Fibroblast of skin of back (primary cell): ENCODE results near the gene EHHADH.

Source experiments
- DNase-seq: peaks from one replicate; pipeline ENCODE4 v3.0.0-alpha.2; 2013

EHHADH gene

DNA sequence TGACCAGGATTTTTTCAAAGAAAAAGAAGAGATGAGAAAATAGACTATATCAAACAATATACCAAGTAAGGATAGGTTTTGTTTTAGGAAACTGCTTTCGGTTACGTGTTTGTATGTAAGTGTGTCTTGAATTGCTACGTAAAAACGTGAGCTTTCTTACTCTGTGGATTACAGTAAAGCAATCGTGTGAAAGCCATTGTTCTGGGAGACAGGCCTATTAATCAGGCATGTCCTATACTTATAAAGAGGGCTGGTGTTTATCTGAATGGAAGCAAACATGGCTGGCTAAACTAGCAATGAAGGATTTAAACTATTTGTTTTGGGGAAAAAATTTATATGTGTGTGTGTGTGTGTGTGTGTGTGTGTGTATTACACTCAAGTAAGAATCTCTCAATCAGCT, 2.6 kb downstream of the EHHADH start:
- no peak for DNase-seq

DNA sequence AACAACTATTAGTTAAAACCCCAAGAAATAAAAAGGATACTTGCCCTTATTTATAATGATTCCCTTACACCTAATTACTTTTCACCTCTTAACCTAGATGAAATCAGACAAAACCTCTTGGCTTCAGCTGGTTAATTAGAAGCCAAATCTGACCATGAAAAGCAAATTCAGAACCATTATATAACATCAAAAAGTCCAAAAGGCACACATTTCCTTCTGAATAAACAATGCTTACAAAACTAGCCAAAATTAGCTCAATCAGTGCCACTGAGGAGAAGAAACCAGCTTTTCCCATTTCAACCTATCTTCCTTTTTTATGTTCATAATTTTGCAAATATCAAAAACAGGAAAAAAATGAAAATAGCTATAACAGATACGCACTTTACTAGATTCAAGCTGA, 3.2 kb downstream of the EHHADH start:
- DNase-seq, result no peak

DNA sequence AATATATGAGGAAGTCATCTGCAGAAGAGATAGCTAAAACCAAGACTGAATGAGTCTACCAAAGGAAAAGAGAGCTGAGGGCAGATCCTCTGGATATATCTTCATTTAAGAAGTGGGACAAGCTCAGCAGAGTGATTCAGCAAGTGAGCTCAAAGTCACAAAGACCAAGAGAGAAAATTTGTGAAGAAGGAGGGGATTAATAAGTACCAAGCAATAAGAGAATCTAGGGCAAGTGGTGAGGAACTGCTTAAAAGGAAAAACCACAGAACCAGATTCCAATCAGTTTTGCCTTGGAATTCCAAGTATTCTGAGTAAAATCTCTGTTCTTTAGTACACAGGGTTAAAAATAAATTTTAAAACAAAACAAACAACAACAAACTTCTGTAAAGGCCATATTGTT, 3.6 kb downstream of the EHHADH start:
- peak; percentile 26 for DNase-seq

- DNase-seq, result no peak
Measured at GRCh38 chr3:185242642-185243041, 11.2 kb downstream of the EHHADH start.

DNA sequence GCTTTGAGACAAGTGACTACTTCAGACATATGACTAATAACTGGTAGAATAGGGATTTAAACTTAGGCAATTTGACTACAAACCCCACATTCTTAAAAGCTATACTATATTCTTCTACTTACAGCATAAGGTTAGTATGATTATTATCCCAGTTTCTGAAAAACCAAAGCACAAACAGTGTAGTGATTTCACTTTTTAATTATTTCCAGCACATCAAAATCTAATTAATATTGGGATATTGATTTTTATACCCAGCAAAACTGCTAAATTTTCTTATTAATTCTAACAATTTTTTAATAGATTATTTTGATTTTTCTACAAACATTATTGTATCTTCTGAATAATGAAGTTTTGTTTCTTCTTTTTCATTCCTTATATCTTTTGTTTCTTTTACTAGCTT, 16.9 kb downstream of the EHHADH start:
- DNase-seq, result no peak

GRCh38 chr3:185233328-185233727, 20.5 kb downstream of the EHHADH start:
- no peak for DNase-seq

DNA sequence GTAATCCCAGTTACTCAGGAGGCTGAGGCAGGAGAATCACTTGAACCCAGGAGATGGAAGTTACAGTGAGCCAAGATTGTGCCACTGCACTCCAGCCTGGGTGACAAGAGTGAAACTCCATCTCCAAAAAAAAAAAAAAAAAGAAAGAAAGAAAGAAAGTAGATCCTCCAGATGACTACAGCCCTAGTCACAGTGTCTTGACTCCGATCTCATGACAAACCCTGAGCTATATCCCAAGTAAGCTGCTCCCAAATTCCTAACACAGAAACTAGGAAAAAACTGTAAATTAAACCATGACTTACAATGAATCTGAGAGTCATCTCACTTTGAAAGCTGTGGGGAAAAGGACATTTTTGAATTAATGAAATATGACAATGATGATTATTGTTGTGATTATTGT, 27.3 kb downstream of the EHHADH start:
- DNase-seq, result peak; percentile 16

DNA sequence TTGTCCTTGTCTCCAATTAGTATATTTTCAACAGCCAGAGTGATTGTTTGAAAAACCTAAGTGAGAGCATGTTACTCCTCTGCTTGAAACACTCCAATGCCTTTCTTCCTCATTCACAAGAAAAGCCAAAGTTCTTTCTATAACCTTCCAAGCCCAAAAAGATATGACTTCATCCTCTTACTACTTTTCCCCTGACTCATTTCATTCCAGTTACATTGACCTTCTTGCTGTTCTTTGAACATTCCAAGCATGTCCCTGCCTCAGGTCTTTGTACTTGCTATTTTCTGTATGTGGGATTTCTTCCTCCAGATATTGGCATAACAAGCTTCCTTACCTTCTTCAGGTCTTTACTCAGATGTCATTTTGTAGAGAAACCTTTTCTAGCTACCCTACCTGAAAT, 28.3 kb downstream of the EHHADH start:
- DNase-seq, result peak; percentile 81

DNA sequence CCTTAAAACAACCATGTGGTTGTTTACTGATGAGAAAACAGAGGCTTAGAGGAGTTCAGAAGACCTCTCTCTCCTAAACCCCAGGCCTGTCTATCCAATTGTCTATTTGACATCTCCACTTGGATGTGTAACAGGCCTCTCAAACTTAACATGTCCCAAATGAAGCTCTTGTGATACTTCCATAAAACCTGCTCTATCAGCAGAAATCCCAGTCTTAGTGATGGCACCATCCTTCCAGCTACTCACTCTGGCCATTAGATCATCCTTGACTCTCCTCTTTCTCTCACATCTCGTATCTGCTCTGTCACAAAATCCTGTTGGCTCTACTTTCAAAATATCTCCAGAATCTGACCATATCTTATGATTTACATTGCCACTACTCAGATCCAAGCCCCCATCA, 28.8 kb downstream of the EHHADH start:
- no peak for DNase-seq

DNA sequence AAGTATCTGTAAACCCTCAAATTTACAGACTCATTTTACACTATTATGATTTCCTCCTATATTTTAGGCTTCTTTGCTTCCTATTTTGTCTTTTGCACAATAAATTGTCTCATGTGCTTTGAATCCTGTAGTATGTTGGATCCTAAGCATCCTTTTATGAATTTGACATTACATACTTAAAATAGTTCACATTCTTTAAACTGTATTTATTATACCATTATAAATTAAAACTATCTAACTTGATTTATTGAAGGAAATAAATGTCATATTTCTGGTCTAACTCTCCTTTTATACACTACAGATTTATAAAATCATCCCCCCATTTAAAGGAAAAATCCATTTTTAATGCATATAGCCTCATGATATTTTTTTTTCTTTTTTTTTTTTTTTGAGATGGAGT, 32.6 kb downstream of the EHHADH start:
- no peak for DNase-seq

- peak; percentile 66 for DNase-seq
Measured at GRCh38 chr3:185216607-185216958, 37.3 kb downstream of the EHHADH start.

- peak; percentile 27 for DNase-seq
Measured at GRCh38 chr3:185215873-185216606, 37.8 kb downstream of the EHHADH start.

DNA sequence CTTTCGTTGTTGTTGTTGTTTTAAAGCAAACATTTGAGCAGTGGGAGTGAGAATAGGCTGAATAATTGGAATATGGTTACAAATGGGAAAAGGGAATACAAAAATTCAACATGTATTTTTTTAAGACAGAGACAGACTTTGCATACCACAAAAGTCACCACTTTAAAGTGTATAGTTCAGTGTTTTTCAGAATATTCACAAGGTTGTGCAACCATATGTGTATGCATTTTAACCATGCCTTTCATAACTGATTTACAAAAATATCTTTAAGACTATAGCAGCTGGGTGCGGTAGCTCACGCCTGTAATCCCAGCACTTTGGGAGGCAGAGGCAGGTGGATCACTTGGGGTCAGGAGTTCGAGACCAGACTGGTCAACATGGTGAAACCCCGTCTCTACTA, 41.3 kb downstream of the EHHADH start:
- no peak for DNase-seq

GRCh38 chr3:185212086-185212485, 41.8 kb downstream of the EHHADH start:
- DNase-seq, result no peak

DNA sequence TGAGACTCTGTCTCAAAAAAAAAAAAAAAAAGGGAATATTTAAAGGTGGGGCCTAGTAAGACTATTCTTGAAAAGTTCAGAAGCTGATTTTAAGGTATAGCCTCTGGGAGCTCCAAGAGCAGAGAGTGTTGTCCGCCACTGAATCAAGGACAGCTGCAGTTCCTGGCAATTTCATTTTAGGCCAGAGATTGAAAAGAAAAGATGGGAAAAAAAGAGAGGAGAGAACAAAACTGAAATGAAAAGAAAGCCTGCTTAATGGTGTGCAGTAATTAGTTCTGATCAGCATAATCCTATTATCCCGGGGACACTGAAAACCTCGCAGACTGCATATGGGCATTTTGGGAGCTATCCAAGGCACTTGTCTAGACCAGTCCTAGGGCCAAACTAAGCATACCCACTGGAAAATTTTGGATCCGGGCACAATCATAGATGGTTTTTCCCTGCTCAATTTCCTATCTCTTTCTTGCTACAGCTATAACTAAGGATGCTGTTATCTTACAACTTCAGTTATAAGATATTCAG, 43.2 kb downstream of the EHHADH start:
- no peak for DNase-seq

DNA sequence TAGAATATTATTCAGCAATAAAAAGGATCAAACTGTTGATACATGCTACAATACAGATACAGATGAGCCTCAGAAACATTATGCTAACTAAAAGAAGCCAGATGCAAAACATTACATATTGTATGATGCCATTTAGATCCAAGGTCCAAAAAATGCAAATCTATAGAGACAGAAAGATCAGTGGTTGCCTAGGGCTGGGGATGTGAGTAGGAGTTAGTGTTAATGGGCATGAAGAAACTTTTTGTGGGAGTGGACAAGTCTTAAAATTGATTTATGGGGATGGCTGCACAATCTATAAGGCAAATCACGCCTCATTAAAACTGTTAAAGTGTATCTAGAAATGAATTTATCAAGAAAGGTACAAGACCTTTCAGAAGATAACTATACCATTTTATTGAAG, 45.0 kb downstream of the EHHADH start:
- no peak for DNase-seq

DNA sequence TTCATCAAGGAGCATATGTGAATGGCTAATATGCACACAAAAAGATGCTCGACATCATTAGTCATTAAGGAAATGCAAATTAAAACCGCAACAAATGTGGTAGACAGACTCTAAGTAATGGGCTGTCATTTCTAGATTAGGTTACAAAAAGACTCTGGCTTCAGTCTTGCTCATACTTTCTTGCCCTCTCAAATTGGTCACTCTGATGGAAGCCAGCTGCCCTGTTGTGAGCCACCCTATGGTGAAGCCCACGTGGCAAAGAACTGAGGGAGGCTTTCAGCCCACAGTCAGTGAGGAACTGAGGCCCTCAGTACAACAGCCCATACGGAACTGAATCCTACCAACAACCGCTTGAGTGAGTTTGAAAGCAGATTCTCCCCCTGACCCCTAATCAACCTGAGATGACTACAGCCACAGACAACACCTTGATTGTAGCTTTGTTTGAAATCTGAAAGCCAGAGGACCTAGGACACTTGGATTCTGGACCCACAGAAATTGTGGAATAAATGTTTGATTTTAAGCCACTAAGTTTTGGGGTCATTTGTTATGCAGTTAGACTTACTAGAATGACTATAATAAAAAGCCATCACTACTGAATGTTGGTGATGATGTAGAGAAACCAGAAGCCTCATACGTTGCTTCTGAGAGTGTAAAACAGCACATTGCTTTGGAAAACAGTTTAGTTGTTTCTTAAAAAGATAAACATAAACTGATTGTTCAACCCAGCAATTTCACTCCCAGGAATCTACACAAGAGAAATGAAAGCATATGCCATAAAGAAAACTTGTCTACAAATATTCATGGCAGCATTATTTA, 45.7 kb downstream of the EHHADH start:
- DNase-seq, result peak; percentile 19

- DNase-seq, result no peak
Measured at GRCh38 chr3:185207481-185207880, 46.4 kb downstream of the EHHADH start.

GRCh38 chr3:185205865-185206264, 48.0 kb downstream of the EHHADH start:
- no peak for DNase-seq

DNA sequence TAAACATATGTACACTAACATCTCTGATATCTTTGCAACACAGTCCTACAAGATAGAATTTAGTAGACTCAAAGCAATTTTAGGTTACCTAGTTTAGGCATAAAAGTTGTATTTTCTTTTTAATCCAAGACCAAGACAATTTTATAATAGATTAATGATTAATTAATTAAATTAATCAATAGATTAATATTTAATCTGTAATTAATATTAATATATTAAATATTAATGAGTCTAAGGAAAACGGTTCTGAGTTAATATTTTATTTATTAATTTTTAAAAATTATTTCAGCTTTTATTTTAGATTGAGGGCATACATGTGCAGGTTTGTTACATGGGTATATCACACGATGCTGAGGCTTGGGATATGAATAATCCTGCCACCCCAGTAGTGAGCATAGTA, 49.0 kb downstream of the EHHADH start:
- no peak for DNase-seq

DNA sequence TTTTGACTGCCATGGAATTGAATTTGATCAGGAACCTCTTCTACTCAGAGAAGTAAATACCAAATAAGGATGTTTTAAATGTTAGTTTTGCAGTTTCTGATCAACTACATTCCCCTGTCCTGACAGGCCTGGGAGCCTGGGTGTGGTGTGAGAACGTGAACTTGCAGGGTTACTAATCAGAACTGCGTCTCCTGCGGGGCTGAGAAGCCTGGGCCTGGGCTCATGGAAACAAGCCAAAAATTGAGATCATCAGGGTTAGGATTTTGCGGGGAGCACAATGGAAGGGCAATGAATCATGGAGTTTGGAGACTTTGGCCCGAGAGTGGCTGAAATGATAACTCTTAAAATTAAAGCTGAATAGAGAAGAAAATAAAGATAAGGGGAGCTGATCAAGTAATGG, 53.2 kb downstream of the EHHADH start:
- peak; percentile 81 for DNase-seq

GRCh38 chr3:185199671-185200070, 54.2 kb downstream of the EHHADH start:
- no peak for DNase-seq

DNA sequence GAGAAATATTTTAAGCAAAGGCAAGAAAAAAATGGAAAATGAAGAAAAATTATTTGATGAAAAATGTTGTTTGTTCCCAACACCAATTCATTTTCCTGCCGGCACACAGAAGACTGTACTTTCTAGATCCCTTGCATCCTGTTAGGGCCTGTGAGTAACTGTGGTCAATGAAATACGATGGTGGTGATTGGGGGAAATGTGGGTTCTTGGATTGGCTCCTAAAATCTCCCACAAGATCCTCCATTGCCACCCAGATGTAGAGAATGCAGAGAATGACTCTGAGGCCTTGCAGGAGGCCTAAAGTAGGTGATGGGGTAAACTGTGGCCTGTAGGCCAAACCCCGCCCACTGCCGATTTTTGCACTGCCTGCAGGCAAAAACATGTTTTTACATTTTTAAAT, 54.6 kb downstream of the EHHADH start:
- no peak for DNase-seq

DNA sequence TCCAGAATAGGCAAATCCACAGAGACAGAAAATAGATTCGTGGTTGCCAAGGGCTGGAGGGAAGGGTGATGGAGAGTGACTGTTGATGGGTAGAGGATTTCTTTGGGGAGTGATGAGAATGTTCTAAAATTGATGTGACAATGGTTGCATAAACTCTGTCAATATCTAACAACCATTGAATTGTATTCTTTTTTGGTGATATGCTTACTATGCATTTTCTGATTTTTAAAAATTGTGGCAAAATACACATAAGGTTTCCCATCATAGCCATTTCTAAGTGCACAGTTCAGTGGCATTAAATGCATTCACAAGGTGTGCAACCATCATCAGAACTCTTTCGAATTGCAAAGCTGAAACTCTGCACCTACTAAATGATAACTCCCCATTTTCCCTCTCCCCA, 56.8 kb downstream of the EHHADH start:
- DNase-seq, result no peak
